Midbrain (tissue), 1 donor: ENCODE data around the gene SMAP1.
A peak's percentile ranks its signal among the peaks of the same experiment; 100 is the strongest.

Experiments used
- DNase-seq: peaks from one replicate; lab custom pipeline; 2025; lab: John Stamatoyannopoulos, UW

Gene SMAP1

DNA sequence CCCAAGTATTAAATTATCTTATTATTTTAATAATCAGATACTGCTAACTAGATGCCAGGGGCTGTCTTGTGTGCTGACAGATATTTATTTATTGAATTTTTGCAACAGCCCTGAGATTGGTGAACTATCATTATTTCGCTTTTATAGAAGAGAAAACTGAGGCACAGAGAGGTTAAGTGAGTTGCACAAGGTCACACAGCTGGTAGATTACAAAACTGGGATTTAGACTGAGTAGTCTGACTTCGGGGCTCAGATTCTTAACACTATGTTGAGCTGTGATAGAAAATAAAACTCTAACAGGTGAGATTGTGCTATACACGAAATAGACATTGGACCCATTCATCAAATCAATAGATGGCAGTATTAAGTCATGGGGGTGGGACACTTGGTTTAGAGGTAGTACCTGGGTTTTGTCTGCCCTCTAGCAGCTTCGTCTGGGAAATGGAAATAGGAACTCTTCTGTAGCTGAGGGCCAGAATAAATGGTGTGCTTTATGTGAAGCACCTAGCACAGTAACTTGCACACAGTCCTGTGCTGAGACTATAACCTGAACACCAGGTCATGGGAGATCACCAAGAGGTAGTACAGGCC, 175.7 kb downstream of the SMAP1 start:
- no peak for DNase-seq

DNA sequence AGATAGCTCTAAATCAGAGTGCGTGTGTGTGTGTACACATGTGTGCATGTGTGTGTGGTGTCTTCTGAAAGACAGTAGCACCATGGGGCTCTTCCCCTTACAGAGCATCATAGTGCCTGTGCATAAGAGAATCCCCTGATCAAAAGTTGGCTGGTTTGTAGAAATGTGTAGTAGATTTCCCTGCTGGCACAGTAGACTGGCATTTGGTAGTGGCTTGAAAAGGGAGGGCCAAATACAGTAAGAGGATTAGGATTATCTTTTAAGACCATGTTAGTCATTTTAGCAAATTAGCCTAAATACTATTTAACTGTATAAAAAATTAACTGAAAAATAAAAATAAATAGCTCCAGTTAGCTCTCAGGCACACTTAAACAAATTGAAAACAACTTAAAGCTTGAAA, 176.6 kb downstream of the SMAP1 start:
- DNase-seq = no peak

DNA sequence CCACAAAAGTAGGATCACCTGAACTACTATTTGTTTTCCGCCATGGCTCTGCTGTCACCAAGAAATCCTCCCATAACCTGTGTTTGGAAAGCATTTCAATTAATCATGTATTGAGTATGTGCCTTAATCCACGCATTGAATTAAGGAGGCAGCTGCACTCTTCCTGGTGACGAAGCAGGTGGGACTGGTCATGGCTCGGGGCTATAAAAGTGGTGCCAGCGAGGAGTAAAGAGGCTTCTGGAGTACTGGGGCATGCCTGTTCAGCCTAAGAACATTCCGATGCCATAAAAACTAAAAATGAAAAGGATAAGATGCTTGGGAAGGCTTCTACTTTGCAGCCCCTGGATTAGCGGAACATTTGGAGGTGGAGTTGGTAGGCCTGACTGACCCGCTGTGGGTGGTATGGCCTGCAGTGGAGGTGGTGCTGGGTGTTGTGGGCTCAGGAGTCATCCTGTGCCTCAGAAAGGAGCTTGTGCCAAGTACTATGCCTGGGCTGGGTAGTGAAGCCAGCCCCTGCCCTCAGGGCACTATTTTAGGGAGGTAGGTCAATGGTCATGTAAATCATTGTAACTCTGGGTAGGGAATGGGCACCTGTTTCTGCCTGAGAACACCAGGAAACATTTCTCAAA, 178.6 kb downstream of the SMAP1 start:
- no peak for DNase-seq

DNA sequence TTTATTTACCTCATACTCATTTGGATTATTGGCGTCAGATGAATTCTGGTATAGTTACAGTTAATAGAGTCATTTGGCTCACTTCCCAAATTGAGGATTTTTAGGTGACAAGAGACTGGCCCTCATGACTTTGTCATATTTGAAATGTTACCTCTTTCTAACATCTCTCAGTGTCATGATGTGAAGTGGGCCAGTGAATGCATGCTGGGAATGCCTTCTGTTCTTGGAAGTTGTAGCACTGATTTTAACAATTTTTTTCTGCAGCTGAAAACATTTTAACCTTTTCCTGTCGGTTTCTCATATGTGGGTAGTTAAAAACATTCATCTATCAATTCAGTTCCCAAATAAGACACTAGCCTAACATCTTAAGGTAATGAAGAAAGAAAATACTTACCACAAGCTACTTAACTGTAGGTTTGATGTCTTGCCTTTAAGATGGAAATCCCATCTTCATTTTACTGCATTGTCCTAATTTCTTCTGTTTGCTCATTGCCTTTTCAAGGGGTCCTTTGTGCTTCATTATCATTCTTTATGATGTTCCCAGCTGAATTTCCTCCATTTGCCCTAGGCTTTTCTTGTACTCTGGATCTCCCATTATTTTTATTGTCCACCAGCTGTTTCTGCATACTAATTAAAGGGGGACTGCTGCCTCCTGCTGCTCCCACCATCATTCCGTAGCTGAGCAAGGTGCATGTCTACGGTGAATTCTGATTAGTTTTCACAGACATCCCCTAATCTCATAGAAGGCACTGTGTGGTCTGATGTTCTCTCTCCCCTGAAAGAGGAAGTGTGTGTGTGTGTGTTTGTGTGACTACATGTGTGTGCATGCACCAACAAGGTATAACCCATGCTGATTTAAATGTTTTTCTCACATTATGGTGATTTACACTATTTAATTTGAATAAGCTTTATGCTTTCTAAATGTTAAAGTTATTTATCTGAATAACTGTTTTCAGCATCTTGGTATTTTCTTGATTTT, 179.7 kb downstream of the SMAP1 start:
- no peak for DNase-seq

DNA sequence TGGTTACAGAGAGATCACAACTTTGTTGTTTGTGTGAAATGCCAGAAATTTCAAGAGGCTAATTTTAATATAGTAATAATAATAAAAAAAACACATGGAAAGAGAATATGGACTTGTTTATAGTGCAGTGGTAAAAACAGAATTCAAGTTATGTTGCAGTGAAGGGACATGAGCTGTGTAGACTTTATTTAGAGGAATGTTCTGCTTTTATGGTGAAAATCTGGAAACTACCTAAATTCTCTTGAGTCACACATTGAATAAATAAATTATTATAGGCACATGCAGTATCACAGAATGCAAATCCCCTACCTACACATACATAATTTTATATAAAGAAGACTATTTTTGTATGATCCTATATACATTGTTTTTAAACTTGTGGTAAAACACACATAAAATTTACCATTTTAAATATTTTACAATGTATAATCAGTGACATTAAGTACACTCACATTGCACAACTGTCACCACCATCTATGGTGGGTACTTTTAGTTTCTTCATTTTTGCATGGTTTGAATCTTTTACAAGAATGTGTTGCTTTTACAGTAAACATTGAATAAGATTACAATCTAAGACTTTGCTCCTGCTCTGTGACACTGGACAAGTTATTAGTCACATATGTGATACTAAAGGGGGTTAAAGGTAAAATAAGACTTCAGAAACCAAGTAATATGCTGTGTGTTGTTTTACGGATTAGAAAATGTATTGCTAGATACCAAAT, 181.8 kb downstream of the SMAP1 start:
- DNase-seq = no peak

DNA sequence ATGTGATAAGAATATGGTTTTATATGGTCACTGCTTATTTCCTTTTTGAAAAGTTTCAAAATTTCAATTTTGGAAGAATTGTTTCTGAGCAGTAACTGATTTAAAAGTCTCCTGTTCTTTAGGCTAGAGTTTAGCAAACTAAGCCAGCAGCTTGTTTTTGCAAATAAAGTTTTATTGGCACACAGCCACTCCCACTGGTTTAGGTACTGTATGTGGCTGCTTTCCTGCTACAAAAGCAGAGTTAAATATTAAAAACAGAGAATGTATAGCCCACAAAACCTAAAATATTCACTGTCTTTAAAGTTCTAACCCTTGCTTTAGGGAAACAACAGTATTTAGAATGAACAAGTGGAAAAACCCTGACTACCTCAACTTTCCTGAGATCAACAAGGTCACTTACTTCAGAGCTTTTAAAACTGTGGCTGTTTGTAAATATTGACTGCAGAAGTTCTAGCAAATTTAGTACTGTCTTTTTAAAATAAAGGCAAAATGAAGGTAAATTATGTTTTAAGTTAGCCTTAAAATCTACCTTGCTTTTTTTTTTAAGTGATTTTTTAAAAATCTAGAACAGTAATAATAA, 185.1 kb downstream of the SMAP1 start:
- DNase-seq = no peak

DNA sequence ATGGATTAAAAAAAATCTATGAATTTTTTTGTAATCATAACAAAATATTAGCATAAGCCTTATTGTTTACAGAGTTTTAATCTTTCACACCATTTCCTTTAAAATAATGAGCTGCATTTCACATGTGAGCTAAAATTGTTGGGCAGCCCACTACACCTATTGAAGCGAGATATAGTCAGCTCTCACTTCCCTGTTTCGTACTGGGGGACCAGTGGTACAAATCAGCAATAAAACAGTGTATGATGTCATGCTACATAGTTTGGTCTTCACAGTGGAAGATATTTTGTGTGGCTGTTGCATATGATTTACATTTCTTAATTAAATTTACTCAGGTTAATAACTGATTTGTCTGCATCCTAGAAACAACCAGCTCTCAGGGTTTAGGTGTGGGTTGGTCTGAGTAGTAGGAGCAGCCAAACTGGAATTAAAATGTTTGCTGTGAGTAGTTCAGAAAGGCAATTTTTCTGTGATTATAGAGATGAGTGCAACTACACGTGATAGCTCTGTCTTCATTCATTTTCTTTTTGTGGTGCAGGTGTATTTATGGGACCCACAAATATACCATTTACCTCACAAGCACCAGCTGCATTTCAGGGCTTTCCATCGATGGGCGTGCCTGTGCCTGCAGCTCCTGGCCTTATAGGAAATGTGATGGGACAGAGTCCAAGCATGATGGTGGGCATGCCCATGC, 189.8 kb downstream of the SMAP1 start:
- no peak for DNase-seq

DNA sequence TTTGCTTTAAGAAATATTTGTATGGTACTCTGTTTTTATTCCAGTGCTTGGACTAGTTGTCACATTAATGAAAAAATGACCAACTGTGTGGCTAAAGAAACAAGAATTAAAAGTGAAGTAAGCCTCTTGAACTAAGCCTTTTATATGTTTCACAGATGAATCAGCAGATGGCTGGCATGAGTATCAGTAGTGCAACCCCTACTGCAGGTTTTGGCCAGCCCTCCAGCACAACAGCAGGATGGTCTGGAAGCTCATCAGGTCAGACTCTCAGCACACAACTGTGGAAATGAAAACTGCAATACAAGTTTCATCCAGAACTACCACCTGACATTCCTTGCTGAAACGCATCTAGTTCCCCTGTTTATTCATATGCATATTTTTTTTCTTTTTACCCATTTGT, 192.4 kb downstream of the SMAP1 start:
- DNase-seq = no peak

DNA sequence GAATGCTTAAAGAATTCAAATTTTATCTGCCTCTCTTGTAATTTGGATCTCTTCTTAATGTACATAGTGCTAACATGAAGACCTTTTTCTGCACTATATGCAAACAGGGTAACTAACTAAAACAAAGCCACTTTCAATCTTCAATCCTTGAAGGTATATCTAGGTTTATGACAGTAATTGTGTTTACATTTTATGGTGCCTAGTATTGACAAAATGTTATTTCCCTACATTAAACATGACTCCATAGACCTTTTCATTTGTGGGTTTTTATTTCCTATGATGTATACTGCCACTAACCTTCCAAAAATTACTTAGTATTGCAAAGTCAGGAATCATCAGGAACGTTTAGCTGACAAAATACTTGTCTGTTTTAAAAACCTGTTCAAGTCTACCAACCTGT, 193.2 kb downstream of the SMAP1 start:
- DNase-seq = no peak

DNA sequence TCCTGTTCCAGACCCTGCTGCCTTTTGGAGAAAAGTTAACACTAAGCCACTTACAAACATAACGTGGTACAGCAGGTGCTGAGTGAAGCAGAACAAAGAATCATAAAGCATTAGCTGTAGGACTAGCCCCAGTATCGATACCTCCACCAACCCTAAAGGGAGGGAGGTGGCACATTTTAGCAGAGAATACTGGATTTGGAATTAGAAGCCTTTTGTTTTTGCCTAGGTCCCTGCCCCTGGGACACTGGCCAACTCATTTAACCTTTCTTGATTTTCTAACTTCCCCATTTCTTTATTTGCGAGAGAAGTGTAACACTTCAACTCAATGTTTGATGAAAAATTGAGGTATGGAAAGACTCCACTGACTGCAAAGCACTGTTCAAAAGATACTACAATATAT, 195.7 kb downstream of the SMAP1 start:
- no peak for DNase-seq

DNA sequence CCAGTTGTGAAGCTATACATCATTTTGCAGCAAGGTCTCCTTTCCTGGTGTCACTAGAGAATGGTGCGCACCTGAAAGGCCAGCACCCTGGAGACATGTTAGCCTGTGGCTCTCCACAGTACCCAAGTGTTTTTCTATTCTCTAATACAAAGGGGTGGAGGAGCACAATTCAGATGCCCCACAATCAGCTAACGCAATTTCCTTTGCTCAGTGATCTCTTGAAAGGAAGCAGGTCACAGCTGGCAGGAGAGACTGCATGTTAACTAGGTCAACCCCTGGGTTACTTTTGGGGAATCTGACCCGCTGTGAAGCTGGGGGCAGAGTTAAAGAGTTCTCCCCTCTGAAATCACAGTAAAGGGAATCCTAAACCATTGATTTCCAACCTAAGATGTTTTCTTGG, 196.7 kb downstream of the SMAP1 start:
- DNase-seq = no peak

DNA sequence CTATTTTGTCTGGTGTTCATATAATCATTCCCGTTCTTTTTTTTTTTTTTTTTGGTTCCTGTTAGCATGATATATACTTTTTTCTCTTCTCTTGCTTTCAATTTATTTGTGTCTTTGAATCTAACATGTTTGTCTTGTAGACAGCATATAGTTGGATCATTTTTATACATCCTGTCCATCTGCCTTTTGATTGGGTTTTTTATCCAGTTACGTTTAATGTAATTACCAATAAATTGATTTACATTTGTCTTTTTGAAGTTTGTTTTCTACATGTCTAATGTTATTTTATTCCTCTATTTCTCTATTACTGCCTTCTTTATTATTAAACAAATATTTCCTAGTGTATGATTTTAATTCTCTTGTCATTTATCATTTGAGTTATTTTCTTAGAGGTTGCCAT, 204.8 kb downstream of the SMAP1 start:
- no peak for DNase-seq

DNA sequence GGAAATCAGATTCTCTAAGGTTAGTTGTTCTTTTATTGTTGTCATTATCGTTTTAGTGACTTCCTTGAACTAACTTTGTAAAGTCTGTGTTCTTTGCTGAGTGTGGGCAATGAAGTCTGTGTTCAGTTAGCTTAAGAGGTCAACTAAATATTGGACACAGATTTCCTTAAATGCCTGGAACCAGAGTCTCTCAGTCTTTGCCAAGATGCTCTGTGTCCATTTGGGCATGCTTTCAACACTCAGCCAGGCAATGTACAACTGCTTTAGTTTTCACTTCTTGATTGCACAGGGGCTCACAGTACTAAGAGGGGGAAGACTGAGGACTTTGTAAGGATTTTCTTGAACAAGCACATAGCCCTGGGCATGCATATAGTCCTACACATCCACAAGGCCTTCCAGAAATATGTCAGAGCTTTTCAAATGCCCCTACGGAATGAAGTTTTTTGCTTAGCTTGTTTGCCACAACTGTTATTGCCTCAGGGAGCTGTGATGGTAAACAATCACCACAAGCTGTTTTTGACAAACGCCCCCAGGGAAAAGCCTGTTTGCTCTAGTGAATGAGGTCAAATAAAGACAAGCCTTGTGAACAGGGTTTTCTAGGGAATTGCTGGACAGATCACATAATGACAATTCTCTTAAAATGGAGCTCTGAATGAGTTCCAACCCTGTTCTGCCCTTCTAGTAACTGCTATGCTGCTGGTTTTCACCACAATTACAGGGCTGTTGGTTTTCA, 206.7 kb downstream of the SMAP1 start:
- no peak for DNase-seq

DNA sequence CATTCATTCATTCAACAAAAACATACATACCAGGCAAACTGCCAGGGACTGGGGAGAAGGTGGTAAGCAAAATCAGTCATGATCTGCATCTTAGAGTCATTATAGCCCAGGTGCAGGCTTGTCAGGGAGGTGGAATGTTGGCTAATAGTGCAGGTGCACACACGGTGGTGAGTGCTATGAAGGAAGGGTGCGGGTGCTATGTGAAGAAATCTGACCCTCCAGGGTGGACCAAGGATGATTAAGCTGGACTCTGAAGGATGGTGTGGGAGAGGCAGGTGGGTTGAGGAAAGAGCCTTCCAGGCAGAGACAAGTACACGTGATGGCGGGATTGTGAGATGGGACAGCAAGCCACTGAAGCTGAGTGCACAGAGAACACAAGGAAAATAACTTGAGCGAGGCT, 211.8 kb downstream of the SMAP1 start:
- DNase-seq = no peak

DNA sequence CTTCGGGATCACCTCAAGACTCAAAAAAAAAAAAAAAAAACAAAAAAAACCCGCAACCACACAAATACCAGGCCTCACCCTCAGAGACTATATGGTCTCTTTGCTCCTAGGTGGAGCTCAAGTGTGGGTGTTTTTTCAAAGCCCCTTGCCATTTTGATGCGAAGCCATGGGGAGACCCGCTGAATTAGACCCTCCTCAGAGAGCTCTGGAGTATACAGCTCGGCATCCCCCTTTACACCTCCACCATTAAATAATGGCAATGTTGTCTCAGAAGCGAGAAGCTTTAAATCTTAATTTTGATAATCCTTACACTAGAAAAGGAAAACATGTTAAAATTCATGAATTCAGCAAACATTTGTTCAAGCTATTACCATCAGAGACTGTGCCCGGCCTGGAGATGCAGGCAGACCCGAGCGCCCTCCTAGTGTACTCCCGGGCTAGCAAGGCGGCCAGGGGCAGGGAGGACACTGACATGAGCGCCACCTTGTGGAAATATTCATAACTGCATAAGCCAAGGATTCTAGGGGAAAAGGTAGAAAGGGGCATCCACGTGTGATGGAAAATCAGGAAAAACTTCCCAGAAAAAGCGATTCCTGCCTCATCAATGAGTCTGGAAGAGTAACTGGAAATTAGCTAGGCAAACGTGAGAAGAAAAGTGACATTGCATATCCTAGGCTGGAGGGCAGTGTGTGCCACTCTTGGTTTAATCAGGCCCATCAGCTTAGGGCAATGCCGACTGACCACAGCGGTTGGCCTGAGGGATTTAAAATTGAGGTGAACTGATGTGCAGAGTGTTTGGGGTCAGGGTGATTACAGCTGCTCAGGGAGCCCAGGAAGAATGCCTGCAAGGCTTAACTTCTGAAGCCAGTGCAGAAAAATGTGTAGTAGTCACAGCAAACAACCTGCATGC, 216.6 kb downstream of the SMAP1 start:
- peak; percentile 67 for DNase-seq

DNA sequence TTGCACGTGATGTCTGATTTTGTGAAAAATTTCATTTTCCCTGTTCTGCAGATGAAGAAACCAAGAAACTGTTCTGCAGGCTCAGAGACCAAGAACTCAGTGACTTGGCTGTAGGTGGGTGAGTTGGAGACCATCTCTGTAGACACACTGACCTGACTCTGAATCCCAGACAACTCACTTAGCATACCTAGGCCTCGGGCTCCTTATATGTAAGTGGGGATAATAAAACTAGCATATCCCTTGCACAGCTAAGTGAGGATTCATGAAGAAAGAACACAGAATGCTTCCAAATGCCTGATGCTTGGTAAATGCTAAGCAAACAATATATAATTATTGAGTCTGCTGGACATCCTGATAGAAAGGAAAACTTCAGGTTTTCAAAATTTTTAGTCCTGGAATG, 218.4 kb downstream of the SMAP1 start:
- DNase-seq = no peak

DNA sequence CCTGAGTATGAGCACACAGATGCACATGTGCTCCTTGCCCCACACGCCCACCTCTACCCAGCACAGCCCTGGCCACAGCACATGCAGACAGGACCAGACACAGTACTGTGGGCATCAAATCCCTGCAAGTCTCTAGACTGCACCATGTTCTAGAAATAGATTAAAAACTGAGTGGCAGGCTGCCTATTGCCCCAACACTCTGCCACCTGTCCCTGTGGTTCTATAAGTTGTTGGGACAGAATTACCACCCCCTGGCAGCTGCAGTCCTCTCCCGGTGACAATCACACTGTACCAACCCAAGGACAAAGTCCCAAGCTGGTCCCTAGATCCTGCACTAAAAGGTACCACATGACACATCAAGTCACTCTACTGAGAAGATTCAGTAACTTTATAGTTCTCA, 219.0 kb downstream of the SMAP1 start:
- DNase-seq = no peak

DNA sequence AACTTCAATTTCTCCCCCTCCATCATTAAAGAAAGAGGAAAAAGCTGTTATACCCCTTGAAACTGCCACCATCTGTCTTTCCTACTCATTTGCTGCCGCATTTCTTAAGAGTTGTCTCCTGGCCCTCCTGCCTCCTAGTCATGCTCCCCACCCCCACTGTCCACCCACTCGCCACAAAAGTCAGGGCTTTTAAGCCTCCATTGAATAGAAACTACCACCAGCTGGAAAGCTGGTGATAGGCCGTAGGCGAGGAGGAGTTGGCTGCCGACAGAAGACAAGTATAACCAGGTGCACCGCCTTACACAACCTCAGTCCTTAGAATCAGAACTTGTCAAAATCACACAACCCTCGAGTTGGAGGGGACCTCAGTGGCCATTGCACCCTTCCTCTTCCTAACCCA, 221.6 kb downstream of the SMAP1 start:
- no peak for DNase-seq

DNA sequence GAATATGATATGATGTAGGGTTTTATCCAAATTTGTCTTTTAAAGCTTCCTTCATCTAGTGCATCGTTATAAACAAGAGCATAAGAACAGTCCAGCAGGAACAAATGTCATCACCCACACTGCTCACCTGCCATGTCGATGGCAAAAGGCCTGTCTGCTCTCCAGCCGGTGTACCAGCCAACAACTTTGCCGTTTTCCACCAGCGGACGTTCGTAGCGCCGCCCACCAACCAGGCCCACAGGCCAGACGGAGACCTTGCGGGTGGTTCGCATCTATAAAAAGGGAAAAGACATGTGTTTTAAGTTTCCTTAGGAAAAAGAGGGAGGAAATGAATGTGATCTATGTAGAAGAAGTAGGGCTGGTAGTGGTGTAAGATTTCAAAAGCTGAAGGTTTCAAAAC, 226.3 kb downstream of the SMAP1 start:
- DNase-seq = no peak

DNA sequence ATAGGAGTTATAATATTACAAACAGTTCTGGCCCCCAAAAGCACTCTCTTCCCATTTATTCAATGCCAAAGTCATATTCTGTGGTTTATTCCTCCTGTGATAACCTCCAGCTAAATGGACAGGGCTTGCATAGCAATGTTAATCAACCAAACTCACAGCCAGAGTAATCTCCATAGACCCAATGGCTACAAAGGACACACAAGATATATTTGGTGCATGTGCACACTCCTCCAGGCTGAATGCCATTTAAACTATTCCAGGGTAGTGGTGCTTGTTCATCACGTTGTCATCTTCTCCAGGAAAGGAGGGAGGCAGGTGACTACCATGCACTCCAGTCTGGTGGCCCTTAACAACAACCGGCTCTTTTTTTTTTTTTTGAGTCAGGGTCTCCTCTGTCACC, 232.4 kb downstream of the SMAP1 start:
- no peak for DNase-seq
